ENCODE data around the gene SLC2A4RG. TPM values are rescaled to one million over a fixed set of nuclear protein-coding genes. Genes with fewer than 3 reads are reported as not detected.

The SLC2A4RG gene, protein sequence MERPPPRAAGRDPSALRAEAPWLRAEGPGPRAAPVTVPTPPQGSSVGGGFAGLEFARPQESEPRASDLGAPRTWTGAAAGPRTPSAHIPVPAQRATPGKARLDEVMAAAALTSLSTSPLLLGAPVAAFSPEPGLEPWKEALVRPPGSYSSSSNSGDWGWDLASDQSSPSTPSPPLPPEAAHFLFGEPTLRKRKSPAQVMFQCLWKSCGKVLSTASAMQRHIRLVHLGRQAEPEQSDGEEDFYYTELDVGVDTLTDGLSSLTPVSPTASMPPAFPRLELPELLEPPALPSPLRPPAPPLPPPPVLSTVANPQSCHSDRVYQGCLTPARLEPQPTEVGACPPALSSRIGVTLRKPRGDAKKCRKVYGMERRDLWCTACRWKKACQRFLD
- total RNA-seq, result 100 to 1,000 TPM in 2 of 4 donors, 10 to 100 TPM in 2; 79.9 to 127 (median 96.2) TPM

DNA sequence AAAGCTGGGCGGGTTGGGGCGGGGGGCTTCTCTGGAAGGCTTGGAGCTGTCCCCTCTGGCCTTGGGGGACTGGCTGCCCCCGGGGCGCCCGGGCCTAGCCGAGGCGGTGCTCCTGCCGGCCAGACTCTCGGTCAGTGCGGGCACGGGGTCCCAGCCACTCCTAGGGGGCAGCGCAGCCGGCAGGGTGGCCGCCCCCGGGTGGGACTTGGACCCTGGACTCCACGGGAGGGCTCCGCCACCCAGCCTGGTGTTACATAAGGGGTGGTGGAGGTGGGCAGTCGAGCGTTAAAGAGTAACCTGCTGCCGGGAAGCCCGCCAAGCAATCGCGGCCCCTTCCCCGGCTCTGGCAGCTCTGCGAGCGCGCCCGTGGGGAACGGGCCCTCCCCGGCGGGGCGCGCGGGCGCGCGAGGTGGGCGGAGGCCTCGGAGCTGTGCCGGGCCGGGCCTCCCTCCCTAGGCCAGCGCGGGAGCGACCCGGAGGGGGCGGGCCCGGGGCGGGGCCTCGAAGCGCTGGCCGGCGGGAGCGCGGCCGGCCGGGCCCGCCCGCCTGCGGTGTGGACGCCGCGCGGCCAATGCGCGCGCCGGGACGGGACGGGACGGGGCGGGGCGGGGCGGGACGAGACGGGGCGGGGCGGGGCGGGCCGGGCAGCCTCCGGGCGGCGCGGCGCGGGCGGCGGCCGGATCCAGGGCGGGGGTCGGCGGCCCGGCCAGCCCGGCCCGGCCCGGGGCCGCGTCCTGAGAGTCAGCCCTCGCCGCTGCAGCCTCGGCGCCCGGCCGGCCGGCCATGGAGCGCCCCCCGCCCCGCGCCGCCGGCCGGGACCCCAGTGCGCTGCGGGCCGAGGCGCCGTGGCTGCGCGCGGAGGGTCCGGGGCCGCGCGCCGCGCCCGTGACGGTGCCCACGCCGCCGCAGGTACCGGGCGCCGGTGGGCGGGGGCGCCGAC lies at the start of gene SLC2A4RG:
Gene SLC2A4RG, plus strand, starts transcription at position 647 of the 940 bp plus-strand sequence. Its CDS starts 137 bp downstream, at position 784.
- intact Hi-C loops (cut with DNase I; ENCODE audit: low total_unique reads), result no loop called here
- 0 to 15% methylated on average over 1 to 4 of the region's 136 CpGs for WGBS, 2 donors
- peak within 1 kb of the TSS; percentile 37 for H3K4me3 ChIP-seq (ENCODE audit: low read depth, poor library complexity, severe bottlenecking)
- TF ChIP-seq, protein P1, sequence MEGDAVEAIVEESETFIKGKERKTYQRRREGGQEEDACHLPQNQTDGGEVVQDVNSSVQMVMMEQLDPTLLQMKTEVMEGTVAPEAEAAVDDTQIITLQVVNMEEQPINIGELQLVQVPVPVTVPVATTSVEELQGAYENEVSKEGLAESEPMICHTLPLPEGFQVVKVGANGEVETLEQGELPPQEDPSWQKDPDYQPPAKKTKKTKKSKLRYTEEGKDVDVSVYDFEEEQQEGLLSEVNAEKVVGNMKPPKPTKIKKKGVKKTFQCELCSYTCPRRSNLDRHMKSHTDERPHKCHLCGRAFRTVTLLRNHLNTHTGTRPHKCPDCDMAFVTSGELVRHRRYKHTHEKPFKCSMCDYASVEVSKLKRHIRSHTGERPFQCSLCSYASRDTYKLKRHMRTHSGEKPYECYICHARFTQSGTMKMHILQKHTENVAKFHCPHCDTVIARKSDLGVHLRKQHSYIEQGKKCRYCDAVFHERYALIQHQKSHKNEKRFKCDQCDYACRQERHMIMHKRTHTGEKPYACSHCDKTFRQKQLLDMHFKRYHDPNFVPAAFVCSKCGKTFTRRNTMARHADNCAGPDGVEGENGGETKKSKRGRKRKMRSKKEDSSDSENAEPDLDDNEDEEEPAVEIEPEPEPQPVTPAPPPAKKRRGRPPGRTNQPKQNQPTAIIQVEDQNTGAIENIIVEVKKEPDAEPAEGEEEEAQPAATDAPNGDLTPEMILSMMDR (IDR thresholded peaks at IDR 0.05), result no peak
- TF ChIP-seq POLR2A (IDR thresholded peaks at IDR 0.05), result no peak
- peak; percentile 51 to 93 for DNase-seq (ENCODE audit: low spot score in 2 of 2)

DNA sequence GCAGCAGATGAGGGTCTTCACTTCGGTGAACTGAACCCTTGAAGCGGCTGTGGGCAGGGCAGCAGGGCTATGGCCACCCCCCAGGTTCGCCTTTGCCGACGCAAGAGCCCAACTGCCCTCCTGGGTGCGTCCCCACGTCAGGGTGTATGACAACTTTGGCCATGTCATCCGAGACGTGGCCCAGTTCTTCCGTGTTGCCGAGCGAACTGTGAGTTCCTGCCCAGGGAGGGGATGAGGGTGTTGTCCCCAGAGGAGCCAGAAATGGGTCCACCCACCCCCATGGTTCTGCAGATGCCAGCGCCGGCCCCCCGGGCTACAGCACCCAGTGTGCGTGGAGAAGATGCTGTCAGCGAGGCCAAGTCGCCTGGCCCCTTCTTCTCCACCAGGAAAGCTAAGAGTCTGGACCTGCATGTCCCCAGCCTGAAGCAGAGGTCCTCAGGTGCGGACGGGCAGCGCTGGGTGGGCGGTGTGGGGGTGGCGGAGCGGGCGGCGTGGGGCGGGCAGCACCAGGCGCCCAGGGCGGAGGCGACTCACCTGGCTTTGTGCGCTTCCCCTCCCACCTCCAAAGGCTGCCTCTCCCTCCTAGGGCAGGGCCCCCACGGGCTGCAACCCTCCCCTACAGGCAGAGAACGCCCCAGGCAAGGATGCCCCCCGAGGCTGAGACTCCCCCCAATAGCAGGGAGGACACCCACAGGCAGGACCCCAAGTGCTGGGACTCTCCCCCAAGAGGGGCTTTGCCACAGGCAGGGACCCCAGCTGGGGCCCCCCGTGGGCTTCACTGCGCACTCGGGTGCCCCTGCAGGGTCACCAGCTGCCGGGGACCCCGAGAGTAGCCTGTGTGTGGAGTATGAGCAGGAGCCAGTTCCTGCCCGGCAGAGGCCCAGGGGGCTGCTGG lies 49.3 kb upstream of the SLC2A4RG start:
- TF ChIP-seq, protein P1 (IDR thresholded peaks at IDR 0.05), result no peak
- TF ChIP-seq POLR2A (IDR thresholded peaks at IDR 0.05), result no peak
- H3K4me3 ChIP-seq (ENCODE audit: low read depth, poor library complexity, severe bottlenecking), result no peak overlapping the region
- WGBS, 2 donors, result 68 to 73% methylated on average over 19 to 36 of the region's 40 CpGs
- DNase-seq (ENCODE audit: low spot score in 2 of 2), result peak in 1 of 2 donors; percentile 83
- intact Hi-C loops (cut with DNase I; ENCODE audit: low total_unique reads), result no loop called here

DNA sequence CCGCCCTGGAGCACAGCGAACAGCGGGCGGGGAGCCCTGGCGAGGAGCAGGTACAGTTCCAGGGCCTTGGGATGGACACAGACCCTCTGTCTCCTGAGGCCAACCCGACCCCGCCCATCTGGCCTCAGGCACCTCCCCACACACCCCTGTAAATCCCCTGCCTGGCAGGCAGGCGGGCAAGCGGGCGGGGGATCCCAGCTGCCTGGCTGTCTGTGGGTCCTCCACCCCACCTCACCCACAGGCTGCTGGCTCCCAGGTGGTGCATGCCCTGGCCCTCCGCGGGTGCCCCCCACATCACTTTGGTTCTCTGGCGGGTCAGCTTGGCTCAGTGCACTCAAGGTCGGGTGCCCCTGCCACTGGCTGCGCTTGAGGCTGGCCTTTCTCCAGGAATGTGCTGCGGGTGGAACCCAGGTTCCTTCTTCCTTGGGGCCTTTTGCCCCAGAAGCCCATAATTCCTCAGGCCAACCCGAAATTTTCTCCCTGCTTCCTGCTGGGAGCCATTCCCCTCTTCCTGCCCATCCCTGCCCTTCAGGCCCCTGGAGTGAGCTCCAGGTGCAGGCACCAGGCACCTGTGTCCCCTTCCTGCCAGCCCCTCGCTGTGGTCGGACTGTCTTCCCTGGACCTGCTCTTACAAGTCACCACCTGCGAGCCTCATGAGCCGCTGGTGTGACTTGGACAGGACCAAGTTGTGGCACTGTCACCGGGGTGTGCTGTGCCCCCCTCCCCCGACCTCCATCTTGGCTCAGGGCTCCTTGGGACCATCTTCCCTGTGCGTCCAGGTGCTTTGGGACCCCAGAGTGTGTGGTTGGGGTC lies 48.5 kb upstream of the SLC2A4RG start:
- TF ChIP-seq, protein P1 (IDR thresholded peaks at IDR 0.05), result no peak
- TF ChIP-seq POLR2A (IDR thresholded peaks at IDR 0.05), result no peak
- WGBS, 2 donors, result 60 to 68% methylated on average over 18 to 19 of the region's 24 CpGs
- no peak overlapping the region for H3K4me3 ChIP-seq (ENCODE audit: low read depth, poor library complexity, severe bottlenecking)
- intact Hi-C loops (cut with DNase I; ENCODE audit: low total_unique reads), result no loop called here
- DNase-seq (ENCODE audit: low spot score in 2 of 2), result peak in 1 of 2 donors; percentile 85

DNA sequence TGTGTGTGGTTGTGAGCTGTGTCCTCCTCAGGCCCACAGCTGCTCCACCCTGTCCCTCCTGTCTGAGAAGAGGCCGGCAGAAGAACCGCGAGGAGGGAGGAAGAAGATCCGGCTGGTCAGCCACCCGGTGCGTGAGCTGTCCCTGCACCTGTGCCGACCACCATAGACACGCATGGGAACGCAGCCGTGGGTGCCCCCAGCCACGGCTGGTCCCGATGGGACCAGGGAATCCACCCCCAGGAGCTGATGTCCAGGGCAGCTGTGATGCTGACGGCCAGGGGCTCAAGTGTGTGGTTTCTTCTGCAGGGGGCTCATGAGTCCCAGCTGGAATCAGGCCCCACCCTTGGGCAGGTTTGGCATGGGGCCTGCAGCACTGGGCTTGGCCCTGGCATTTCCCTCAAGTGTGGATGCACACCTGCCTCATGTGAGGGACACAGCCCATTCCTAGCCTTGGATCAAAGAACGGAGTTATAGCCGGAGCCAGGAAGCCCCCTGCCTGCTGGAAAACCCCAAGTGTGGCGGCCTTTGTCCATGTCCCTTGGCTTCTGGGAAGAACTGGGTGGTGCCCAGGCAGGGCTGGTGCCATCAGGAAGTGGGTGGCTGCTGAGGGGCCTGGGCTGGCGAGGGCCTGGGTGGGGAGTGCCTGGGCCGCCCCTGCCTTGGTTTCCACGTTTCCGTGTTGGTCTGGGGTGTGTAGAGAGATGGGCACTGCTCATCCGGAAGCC lies 47.7 kb upstream of the SLC2A4RG start:
- intact Hi-C loops (cut with DNase I; ENCODE audit: low total_unique reads), result no loop called here
- H3K4me3 ChIP-seq (ENCODE audit: low read depth, poor library complexity, severe bottlenecking), result no peak overlapping the region
- TF ChIP-seq POLR2A (IDR thresholded peaks at IDR 0.05), result no peak
- TF ChIP-seq, protein P1 (IDR thresholded peaks at IDR 0.05), result no peak
- WGBS, 2 donors, result 57 to 76% methylated on average over 13 to 19 of the region's 21 CpGs
- DNase-seq (ENCODE audit: low spot score in 2 of 2), result no peak

All from lower leg skin (tissue), 4 donors.